Activated CD8-positive, alpha-beta T cell treated with anti-CD3 and anti-CD28 coated beads for 36 hours (primary cell): Measurements from ENCODE around the gene GOLGA6L10. TPM values are rescaled to one million over a fixed set of nuclear protein-coding genes. Genes with fewer than 3 reads are reported as not detected.

Experiments
- ATAC-seq: fragments of 200-7000 bp; cut with Tn5 transposase; one replicate; pipeline ENCODE4 v1.10.0; 2021; ENCODE audit warnings: mild to moderate bottlenecking, moderate library complexity
- CTCF ChIA-PET: fragments of 350-600 bp; sonication (Branson Sonifier 250); formaldehyde crosslinking; loops from one replicate; lab custom pipeline; 2021; ENCODE audit warnings: antibody characterized with exemption; lab: Charles Lee
- POLR2A ChIA-PET: fragments of 350-600 bp; sonication (Branson Sonifier 250); formaldehyde crosslinking; loops from one replicate; lab custom pipeline; 2021; ENCODE audit warnings: antibody characterized with exemption; lab: Charles Lee
- DNase-seq: peaks from one replicate; pipeline ENCODE4 v3.0.0-alpha.2; 2020
- H3K27ac Mint-ChIP-seq: one replicate; pipeline ENCODE4 v1.8.0; 2021; ENCODE audit warnings: mild to moderate bottlenecking, mixed read lengths
- H3K27me3 Mint-ChIP-seq: one replicate; pipeline ENCODE4 v1.8.0; 2021; ENCODE audit warnings: mixed read lengths
- H3K36me3 Mint-ChIP-seq: one replicate; pipeline ENCODE4 v1.8.0; 2021; ENCODE audit warnings: low read depth, mixed read lengths
- H3K4me1 Mint-ChIP-seq: one replicate; pipeline ENCODE4 v1.8.0; 2021; ENCODE audit warnings: low read depth, mixed read lengths
- H3K4me3 Mint-ChIP-seq: one replicate; pipeline ENCODE4 v1.8.0; 2021; ENCODE audit warnings: mild to moderate bottlenecking, moderate library complexity, mixed read lengths
- H3K9me3 Mint-ChIP-seq: one replicate; pipeline ENCODE4 v1.8.0; 2021; ENCODE audit warnings: mixed read lengths
- CTCF ChIP-seq: fragments of 200-600 bp; IDR thresholded peaks from one replicate; pipeline ENCODE4 v1.8.0; 2022; ENCODE audit warnings: antibody characterized with exemption, mild to moderate bottlenecking
- intact Hi-C: fragments of 100-400 bp; cut with micrococcal nuclease; formaldehyde crosslinking; loops from one replicate; pipeline ENCODE4 v1.10.0; 2022
- total RNA-seq, 2 experiments: library from RNA; stranded (reverse); gene quantifications; one replicate each; pipeline ENCODE4 v1.2.3, GENCODE V29; 2021

The GOLGA6L10 gene
- total RNA-seq, 2 experiments from 2014 or later, result 2.5 to 3.0 TPM

GRCh38 chr15:82306791-82307713, 42.2 kb downstream of the GOLGA6L10 start:
- intact Hi-C loops, result no loop called here
- Mint-ChIP-seq H3K36me3 (no peaks in the 10 kb centered on the region), H3K4me3 (no peak overlapping the region), H3K27me3 (no peaks in the 10 kb centered on the region), H3K27ac (no peak overlapping the region), H3K4me1 (peaks cover 6% of the 10 kb centered on the region), H3K9me3 (no peaks in the 10 kb centered on the region)
- DNase-seq, result no peak
- ATAC-seq, result no peak
- TF ChIP-seq CTCF, result no peak
- CTCF ChIA-PET, result no interaction called here
- POLR2A ChIA-PET, result no interaction called here

GRCh38 chr15:82305621-82306048, 43.6 kb downstream of the GOLGA6L10 start:
- Mint-ChIP-seq H3K4me1 (peaks cover 6% of the 10 kb centered on the region), H3K27me3 (no peaks in the 10 kb centered on the region), H3K27ac (no peak overlapping the region), H3K4me3 (no peak overlapping the region), H3K9me3 (no peaks in the 10 kb centered on the region), H3K36me3 (no peaks in the 10 kb centered on the region)
- TF ChIP-seq CTCF, result no peak
- ATAC-seq, result no peak
- ChIA-PET CTCF (no interaction called here), POLR2A (no interaction called here)
- DNase-seq, result no peak
- intact Hi-C loops, result no loop called here

- H3K27me3 Mint-ChIP-seq, result no peaks in the 10 kb centered on the region
- no peak for TF ChIP-seq CTCF
- no peak overlapping the region for H3K4me3 Mint-ChIP-seq
- no peak overlapping the region for H3K27ac Mint-ChIP-seq
- ChIA-PET POLR2A (no interaction called here), CTCF (no interaction called here)
- ATAC-seq (no peak), DNase-seq (no peak)
- H3K9me3 Mint-ChIP-seq, result no peaks in the 10 kb centered on the region
- H3K36me3 Mint-ChIP-seq, result no peaks in the 10 kb centered on the region
- intact Hi-C loops, result no loop called here
- H3K4me1 Mint-ChIP-seq, result peaks cover 6% of the 10 kb centered on the region
Measured at GRCh38 chr15:82304778-82305090, 44.5 kb downstream of the GOLGA6L10 start.

- no peak for DNase-seq
- no peak overlapping the region for H3K4me3 Mint-ChIP-seq
- ChIA-PET POLR2A (no interaction called here), CTCF (no interaction called here)
- H3K27ac Mint-ChIP-seq, result no peak overlapping the region
- no peaks in the 10 kb centered on the region for H3K27me3 Mint-ChIP-seq
- H3K9me3 Mint-ChIP-seq, result no peaks in the 10 kb centered on the region
- H3K4me1 Mint-ChIP-seq, result peaks cover 6% of the 10 kb centered on the region
- no peaks in the 10 kb centered on the region for H3K36me3 Mint-ChIP-seq
- intact Hi-C loops, result no loop called here
- ATAC-seq, result no peak
- no peak for TF ChIP-seq CTCF
Measured at GRCh38 chr15:82303956-82304777, 45.1 kb downstream of the GOLGA6L10 start.
